ENCODE measurements around the gene FAAP20. TPM values are rescaled to one million over a fixed set of nuclear protein-coding genes. Genes with fewer than 3 reads are reported as not detected.

The FAAP20 gene
- total and polyA plus RNA-seq, 2 experiments from 2014 or later, result 130 to 188 TPM

DNA sequence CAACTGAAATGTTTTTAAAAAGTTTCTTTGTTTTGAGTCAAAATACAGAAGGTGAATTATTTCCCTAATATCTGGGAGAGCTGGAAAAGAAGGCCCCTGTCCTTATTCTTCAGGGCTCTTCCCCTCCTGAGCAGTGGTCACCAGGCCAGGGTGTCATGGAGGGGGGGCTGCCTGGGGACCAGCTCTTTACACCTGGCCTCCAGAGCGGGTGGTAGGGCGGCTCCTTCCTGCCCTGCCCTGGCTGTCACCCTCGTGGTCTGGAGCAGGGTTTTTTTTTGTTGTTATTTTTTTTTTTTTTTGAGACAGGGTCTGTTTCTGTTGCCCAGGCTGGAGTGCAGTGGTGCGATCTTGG is 40.2 kb upstream of the FAAP20 start:
- Histone ChIP-seq H3K4me1 (ENCODE audit: low read depth) (peaks cover 48% of the 10 kb centered on the region), H3K9me3 (ENCODE audit: low read depth) (no peaks in the 10 kb centered on the region), H3K4me3 (no peak overlapping the region), H3K27ac (no peak overlapping the region), H3K27me3 (no peaks in the 10 kb centered on the region), H3K36me3 (no peaks in the 10 kb centered on the region)
- DNase-seq (ENCODE audit: low read depth in 1 of 2, low spot score in 1 of 2), result no peak
- TF ChIP-seq, protein P1, sequence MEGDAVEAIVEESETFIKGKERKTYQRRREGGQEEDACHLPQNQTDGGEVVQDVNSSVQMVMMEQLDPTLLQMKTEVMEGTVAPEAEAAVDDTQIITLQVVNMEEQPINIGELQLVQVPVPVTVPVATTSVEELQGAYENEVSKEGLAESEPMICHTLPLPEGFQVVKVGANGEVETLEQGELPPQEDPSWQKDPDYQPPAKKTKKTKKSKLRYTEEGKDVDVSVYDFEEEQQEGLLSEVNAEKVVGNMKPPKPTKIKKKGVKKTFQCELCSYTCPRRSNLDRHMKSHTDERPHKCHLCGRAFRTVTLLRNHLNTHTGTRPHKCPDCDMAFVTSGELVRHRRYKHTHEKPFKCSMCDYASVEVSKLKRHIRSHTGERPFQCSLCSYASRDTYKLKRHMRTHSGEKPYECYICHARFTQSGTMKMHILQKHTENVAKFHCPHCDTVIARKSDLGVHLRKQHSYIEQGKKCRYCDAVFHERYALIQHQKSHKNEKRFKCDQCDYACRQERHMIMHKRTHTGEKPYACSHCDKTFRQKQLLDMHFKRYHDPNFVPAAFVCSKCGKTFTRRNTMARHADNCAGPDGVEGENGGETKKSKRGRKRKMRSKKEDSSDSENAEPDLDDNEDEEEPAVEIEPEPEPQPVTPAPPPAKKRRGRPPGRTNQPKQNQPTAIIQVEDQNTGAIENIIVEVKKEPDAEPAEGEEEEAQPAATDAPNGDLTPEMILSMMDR (IDR thresholded peaks at IDR 0.05; ENCODE audit: low read depth, low read length), result no peak

DNA sequence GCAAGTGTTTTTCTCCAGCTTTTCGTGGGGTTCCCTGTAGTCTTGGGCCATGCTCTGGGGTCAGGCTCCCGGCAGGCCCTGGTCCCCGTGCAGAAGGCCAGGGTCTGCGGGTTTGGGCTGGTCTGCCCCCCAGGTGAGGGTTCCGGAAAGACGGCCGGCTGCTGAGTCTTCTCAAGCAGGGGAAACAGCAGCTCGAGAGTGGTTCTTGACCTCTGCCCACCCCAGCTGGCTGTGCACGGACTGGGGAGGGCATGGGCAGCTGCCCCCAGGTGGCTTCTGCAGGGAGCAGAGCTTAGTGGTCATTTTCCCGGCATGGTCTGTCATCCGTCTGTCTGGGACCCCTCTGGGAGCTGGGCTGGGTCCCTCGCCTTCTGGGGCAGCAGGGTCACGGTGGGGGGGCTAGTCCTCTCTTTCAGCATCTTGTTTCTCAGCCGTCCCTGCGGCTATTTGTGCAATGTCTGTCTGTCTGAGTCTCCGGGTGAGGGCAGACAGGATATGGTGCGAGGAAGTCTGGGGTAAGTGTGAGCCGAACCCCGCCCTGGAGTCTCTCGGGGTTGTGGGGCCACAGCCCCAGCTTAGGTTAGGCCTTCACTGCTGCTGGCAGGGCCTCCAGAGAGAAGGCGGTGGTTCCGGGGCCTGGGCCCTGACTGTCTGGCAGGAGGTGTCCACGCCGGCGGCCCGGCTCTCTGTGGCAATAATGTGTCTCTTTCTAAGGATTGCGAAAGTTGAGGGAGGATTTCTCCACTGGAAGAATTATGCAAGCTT is 39.6 kb upstream of the FAAP20 start:
- TF ChIP-seq, protein P1 (IDR thresholded peaks at IDR 0.05; ENCODE audit: low read depth, low read length), result no peak
- Histone ChIP-seq H3K4me3 (no peak overlapping the region), H3K9me3 (ENCODE audit: low read depth) (no peaks in the 10 kb centered on the region), H3K27ac (no peak overlapping the region), H3K4me1 (ENCODE audit: low read depth) (peaks cover 52% of the 10 kb centered on the region), H3K27me3 (no peaks in the 10 kb centered on the region), H3K36me3 (no peaks in the 10 kb centered on the region)
- DNase-seq (ENCODE audit: low read depth in 1 of 2, low spot score in 1 of 2), result peak in 1 of 2 donors; percentile 98

DNA sequence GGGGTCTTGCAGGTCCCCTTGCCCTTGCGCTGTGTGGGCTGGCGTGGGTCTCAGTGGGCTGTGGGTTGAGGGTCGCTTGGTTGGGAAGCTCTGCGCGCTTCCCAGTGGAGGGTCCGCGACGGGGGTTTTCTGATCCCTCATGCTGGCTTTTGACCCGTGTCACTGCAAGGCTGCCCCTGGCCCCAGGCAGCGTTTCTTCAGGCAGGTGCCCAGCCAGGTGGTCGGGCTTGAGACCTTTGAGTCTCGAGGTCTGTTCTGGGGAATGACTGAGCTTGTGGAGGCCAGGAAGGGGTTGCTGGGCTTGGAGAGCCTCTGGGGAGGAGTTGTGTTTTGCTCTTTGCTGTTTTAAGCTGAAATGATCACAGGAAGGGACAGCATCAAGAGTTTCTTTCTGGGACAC is 38.9 kb upstream of the FAAP20 start:
- Histone ChIP-seq H3K27me3 (no peaks in the 10 kb centered on the region), H3K36me3 (no peaks in the 10 kb centered on the region), H3K4me3 (no peak overlapping the region), H3K27ac (no peak overlapping the region), H3K9me3 (ENCODE audit: low read depth) (no peaks in the 10 kb centered on the region), H3K4me1 (ENCODE audit: low read depth) (peaks cover 52% of the 10 kb centered on the region)
- TF ChIP-seq, protein P1 (IDR thresholded peaks at IDR 0.05; ENCODE audit: low read depth, low read length), result no peak
- no peak for DNase-seq (ENCODE audit: low read depth in 1 of 2, low spot score in 1 of 2)

DNA sequence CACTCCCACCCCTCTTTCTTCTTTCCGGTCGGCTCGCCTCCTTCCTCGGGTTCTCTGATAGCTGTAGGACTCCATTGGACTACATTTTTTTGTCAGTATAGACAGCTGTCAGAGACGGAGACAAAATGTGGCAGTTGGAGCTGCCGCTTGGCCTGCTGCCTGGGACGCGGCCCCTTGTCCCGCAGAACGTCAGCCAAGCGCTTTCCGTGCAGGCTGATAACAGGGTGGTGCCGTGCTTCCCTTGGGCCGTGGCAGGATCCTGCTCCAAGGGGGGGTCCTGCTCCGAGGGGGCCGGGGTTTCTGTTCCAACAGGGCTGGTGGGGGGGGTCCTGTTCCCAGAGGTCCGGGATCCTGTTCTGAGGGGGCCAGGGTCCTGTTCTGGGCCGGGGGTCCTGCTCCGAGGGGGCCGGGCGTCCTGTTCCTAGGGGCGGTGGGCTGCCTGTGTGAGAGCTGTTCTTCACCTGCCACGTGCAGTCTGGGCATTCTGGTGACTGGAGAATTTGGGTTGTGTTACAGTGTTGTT is 38.4 kb upstream of the FAAP20 start:
- H3K36me3 ChIP-seq, result no peaks in the 10 kb centered on the region
- H3K9me3 ChIP-seq (ENCODE audit: low read depth), result no peaks in the 10 kb centered on the region
- H3K4me3 ChIP-seq, result no peak overlapping the region
- H3K27ac ChIP-seq, result no peak overlapping the region
- H3K4me1 ChIP-seq (ENCODE audit: low read depth), result peaks cover 52% of the 10 kb centered on the region
- no peaks in the 10 kb centered on the region for H3K27me3 ChIP-seq
- TF ChIP-seq, protein P1 (IDR thresholded peaks at IDR 0.05; ENCODE audit: low read depth, low read length), result no peak
- peak in 1 of 2 donors; percentile 33 for DNase-seq (ENCODE audit: low read depth in 1 of 2, low spot score in 1 of 2)

DNA sequence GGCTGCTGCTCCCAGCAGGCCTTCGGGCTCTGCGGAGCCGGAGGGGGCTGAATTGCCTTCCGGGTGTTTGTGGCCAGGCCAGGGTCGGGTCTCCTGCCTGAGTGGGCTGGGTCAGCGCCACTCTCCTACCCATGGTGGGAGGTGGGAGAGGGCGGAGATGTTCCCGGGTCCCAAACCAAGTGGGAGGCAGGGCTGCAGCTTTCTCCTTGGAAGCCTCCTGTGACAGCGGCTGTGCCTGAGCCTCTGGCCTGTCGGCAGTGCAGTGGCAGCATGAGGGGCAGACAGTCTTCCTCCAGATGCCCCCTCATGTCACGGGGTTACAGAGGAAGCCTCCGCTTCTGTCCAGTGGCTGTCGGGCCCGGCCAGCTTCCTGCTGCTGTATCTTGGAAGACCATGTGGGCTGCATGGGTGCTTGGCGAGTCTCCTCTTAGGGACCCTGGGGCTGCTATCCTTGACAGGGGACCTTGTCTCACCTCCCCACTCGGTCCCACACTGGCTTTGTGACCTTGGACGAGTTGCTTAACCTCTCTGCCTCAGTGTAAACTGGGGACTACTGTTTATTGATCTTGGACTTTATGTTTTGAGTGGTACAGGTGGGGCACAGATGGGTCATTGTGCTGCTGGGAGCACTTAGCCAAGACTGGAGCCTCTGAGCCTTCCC is 37.8 kb upstream of the FAAP20 start:
- no peak for DNase-seq (ENCODE audit: low read depth in 1 of 2, low spot score in 1 of 2)
- Histone ChIP-seq H3K27me3 (no peaks in the 10 kb centered on the region), H3K4me1 (ENCODE audit: low read depth) (peaks cover 52% of the 10 kb centered on the region), H3K27ac (peak overlapping the region; percentile 41), H3K4me3 (no peak overlapping the region), H3K36me3 (no peaks in the 10 kb centered on the region), H3K9me3 (ENCODE audit: low read depth) (no peaks in the 10 kb centered on the region)
- TF ChIP-seq, protein P1 (IDR thresholded peaks at IDR 0.05; ENCODE audit: low read depth, low read length), result no peak

All from cardiac muscle cell (in vitro differentiated cells and primary cell).